AG08395 (cell line): ENCODE results near the gene MARCHF6.
"Not testable (repeated sequence)": the region's sequence is repeated elsewhere in the genome, so short reads cannot be mapped to it uniquely, and the experiment has no call there.

ENCODE experiments used
- DNase-seq: peaks from one replicate; pipeline ENCODE4 v3.0.0; 2012; ENCODE audit warnings: mixed read lengths, low spot score

MARCHF6 gene

DNA sequence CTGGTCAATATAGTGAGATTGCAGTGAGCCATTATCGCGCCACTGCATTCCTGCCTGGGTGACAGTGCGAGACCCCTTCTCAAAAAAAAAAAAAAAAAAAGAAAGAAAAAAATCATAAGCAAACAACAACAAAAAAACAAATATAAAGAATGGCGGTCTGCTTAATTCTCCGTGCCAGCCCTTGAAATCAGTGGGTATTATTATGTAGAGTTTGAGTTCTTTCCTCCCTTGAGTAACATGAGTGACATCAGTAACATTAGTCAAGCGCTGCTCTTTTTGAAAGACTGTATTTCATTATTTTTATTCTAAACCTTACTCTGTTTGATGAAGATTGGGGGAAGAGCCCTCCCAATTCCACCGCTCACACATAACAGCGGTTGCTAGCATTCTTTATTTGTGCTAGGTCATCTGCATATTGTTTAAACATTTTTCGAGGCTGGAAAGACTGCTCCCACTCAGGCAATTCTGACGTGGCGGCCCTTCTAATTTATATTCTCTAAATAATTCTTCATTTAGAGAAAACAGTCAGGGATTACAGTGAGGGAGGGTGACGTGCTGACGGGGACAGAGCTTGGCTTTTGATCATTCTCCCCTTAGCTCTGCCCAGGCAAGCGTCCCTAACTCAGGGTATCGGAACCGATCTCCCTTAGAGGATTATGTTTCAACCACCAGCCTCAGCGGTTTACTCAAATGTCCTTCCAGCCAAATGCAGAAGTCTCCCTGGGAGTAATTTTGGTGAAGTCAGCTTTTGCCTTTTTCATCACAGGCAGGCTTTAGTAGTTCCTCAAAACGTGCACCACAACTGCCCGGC is 860 bp upstream of the MARCHF6 start:
- no peak for DNase-seq

- no peak for DNase-seq
Observed at GRCh38 chr5:10354048-10354872, 765 bp downstream of the MARCHF6 start.

DNA sequence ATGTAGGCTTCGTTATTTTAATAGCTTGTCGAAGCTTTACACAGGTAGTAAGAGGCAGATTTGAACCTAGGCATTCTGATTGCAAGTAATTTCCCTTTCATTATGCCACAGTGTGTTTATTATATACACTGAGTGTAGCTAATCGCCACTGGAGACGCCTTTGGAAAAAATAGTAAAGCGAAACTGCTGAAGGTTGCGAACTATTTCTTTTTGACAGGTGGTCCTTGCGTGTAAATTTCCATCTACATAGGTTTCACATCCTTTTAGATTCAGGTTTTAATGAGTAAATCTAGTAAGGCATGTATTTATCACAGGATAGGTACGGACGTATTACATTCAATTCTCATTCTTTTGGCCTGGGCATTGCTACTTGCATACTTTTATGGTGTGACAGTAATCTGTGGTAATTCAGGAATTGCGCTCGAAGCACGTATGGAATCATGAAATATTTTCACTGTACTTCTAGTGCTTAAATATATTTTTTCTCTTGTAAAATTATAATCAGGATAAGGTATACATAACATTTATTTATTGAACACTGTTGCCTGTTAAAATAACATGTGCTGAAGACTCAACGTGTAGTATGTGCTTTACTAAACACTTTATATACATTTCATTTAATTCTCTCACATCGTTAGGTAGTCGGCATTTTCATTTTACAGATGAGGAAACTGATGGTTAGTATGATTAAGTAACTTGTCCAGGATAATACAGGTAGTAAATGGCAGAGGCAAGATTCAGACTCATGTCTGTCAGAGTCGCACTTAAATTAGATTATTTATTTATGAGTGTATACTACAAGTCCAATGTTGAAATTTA is 1.8 kb downstream of the MARCHF6 start:
- DNase-seq: no peak

DNA sequence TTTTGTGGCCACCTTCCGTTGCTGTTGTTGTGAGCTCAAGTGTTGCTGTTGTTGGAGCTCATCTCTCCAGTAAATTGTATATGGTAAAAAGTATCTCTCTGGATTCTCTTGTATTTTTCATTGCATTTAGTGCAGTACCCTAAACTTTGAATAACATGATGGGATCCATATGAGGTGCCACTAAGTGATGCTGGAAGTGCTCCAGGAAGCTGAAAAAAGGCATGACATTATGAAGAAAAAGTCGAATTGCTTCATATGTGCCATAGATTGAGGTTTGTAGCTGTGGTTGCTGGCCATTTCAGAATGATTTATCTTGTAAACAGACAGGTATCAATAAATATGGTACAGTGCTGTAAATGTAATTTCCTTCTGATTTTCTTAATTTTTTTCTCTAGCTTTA is 5.5 kb downstream of the MARCHF6 start:
- no peak for DNase-seq

GRCh38 chr5:10360686-10361085 is 7.2 kb downstream of the MARCHF6 start:
- DNase-seq: no peak

DNA sequence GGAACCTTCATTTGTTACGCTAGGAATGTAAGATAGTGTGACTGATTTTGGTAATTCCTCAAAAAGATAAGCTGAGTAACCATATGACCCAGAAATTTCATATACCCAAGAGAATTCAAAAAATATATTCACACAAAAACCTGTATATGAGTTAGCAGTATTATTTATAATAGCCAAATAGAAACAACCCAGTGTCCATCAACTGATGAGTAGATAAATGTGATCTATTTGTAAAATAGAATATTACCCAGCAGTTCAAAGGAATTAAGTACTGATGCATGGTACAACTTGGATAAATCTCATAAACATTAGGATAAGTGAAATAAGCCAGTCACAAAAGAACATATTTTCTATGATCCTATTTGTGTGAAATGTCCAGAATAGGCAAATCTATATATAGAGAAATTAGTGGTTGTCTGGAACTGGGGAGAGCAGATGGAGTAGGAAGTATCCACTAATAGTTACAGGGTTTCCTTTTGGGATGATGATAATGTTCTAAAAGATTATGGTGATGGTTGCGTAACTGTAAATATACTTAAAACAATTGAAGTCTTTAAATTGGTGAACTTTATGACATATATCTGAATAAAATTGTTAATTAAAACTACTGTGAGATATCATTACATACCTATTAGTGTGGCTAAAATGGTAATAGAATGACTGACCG is 10.2 kb downstream of the MARCHF6 start:
- DNase-seq: no peak

- DNase-seq: no peak
Observed at GRCh38 chr5:10364186-10364689, 10.7 kb downstream of the MARCHF6 start.

DNA sequence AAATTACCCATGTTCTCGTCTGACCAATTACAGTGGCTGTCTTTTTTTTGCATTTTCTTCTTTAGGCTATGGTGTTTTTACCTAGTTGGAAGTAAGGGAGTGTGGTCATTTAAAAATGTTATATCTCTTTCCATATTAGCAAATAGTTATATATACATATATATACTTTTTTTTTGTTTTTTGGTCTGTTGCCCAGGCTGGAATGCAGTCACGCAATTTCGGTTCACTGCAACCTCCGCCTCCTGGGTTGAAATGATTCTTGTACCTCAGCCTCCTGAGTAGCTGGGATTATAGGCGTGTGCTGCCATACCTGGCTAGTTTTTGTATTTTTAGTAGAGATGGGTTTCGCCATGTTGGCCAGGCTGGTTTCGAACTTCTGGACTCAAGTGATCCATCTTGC is 12.3 kb downstream of the MARCHF6 start:
- no peak for DNase-seq

GRCh38 chr5:10366310-10367272 is 13.1 kb downstream of the MARCHF6 start:
- DNase-seq: no peak

DNA sequence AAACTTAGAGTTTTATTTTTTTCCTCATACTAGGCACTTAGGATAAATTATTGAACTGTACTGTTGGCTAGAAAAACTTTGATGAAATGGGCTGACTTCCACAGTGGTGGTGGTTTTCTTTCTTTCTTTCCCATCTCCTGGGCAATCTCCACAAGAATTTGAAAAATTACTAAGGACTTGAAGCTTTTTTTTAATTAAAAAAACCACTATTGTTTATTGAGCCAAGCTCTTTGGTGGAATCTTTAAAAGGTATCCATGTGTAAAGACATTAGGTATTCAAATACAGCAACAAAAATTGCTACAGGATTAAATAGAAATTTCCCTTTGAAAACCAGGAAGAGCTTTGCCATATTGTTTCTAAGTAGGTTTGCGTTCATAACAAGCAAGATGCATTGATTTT is 14.1 kb downstream of the MARCHF6 start:
- DNase-seq: no peak

- no peak for DNase-seq
Observed at GRCh38 chr5:10370931-10371330, 17.4 kb downstream of the MARCHF6 start.

- not testable (repeated sequence) for DNase-seq
Observed at GRCh38 chr5:10371369-10371768, 17.9 kb downstream of the MARCHF6 start.

GRCh38 chr5:10372726-10373709 is 19.5 kb downstream of the MARCHF6 start:
- no peak for DNase-seq

- no peak for DNase-seq
Observed at GRCh38 chr5:10374046-10375022, 20.8 kb downstream of the MARCHF6 start.

GRCh38 chr5:10375146-10375545 is 21.7 kb downstream of the MARCHF6 start:
- not testable (repeated sequence) for DNase-seq

DNA sequence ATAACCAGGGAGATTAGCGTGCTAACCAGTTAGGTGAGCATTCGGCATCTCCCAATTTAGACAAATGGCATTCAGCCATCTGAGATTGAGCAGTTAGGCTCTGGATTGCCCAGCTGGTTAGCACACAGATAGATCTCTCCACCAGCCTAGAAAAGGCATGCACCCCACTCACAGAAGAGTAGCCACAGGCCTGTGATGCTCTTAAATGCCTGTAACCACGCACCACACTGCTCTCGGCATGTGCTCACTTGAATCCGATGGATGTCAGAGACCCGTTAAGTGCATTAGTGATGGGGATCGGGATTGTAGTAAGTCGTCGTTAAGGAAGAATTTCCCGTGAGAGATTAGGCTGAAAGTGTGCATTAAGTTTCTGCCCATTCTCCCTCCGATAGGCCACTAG is 23.0 kb downstream of the MARCHF6 start:
- DNase-seq: no peak

DNA sequence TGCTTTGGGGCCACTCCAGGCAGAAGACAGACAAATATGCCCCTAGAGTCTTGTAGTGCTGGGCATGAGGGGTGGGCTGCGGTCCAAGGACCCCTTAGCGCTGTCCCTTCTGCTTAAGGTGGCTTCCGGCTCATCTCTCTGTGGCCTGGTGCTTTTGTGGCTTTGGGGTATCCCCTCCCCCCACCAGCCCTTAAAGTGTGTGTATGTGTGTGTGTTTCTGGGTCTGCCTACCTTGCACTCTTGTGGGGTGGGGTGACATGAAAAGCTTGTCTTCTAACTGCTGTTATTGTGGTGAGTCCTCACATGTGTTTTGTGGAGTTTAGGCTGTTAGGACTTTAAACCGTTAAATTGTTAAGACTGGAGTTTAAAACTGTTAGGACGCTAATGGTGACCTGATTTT is 23.6 kb downstream of the MARCHF6 start:
- DNase-seq: no peak

- no peak for DNase-seq
Observed at GRCh38 chr5:10381803-10382202, 28.3 kb downstream of the MARCHF6 start.
